ENCODE results near the gene CDC42EP3. TPM values are rescaled to one million over a fixed set of nuclear protein-coding genes. Genes with fewer than 3 reads are reported as not detected.

The CDC42EP3 gene
- total and polyA plus RNA-seq, 2 experiments from 2014 or later = 31.4 TPM

DNA sequence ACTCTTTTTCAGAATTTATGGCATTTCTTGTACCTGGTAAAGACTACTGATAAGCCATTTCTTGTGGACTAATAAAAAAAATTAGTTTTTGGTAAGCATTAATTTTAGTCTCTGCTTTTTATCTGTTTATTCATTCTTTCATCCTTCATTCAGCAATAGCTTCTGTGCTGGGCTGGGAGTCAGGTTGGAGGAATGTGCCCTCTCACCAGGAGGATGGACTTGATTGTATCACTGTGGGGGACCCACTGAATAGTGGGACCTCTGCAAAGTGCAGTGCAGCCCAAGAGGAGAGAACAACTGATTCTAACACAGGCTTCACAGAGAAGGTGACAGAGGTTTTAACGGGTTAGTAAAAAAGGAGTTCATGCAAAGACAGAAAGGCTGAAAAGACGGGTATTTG, 39.1 kb downstream of the CDC42EP3 start:
- ATAC-seq (no peak; the same call in 2 of the 3 replicates), DNase-seq (ENCODE audit: low spot score) (no peak)
- Mint-ChIP-seq H3K4me1 (peaks cover 14% of the 10 kb centered on the region), H3K36me3 (ENCODE audit: low read depth) (no peaks in the 10 kb centered on the region; the same call in 2 of the 3 replicates), H3K27me3 (ENCODE audit: insufficient read depth, low read depth, poor library complexity) (no peaks in the 10 kb centered on the region), H3K27ac (no peak overlapping the region), H3K4me3 (no peak overlapping the region), H3K9me3 (no peaks in the 10 kb centered on the region)
- no peak overlapping the region for H2AFZ ChIP-seq
- no peaks in the 10 kb centered on the region for H3K4me1 ChIP-seq (ENCODE audit: insufficient read depth)
- no peaks in the 10 kb centered on the region; the same call in 1 of the 2 replicates for H3K9me2 ChIP-seq (ENCODE audit: insufficient read depth)
- no peaks in the 10 kb centered on the region for H4K20me1 ChIP-seq (replicated peaks; ENCODE audit: insufficient read depth)
- no peaks in the 10 kb centered on the region for H3K36me3 ChIP-seq (ENCODE audit: insufficient read depth)
- no peak for TF ChIP-seq ZNF331 (CRISPR knock-in tag; IDR thresholded peaks at IDR 0.05; ENCODE audit: low read depth)
- no peak for TF ChIP-seq CTCF (conservative IDR thresholded peaks at IDR 0.05; ENCODE audit: low read depth in 2 of 2)
- no peak for TF ChIP-seq NANOG (IDR thresholded peaks at IDR 0.05; ENCODE audit: borderline replicate concordance)
- TF ChIP-seq EZH2 (IDR thresholded peaks at IDR 0.05; ENCODE audit: low read depth, unreplicated experiment) = no peak
- TF ChIP-seq, protein P1, sequence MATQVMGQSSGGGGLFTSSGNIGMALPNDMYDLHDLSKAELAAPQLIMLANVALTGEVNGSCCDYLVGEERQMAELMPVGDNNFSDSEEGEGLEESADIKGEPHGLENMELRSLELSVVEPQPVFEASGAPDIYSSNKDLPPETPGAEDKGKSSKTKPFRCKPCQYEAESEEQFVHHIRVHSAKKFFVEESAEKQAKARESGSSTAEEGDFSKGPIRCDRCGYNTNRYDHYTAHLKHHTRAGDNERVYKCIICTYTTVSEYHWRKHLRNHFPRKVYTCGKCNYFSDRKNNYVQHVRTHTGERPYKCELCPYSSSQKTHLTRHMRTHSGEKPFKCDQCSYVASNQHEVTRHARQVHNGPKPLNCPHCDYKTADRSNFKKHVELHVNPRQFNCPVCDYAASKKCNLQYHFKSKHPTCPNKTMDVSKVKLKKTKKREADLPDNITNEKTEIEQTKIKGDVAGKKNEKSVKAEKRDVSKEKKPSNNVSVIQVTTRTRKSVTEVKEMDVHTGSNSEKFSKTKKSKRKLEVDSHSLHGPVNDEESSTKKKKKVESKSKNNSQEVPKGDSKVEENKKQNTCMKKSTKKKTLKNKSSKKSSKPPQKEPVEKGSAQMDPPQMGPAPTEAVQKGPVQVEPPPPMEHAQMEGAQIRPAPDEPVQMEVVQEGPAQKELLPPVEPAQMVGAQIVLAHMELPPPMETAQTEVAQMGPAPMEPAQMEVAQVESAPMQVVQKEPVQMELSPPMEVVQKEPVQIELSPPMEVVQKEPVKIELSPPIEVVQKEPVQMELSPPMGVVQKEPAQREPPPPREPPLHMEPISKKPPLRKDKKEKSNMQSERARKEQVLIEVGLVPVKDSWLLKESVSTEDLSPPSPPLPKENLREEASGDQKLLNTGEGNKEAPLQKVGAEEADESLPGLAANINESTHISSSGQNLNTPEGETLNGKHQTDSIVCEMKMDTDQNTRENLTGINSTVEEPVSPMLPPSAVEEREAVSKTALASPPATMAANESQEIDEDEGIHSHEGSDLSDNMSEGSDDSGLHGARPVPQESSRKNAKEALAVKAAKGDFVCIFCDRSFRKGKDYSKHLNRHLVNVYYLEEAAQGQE (IDR thresholded peaks at IDR 0.05; ENCODE audit: unreplicated experiment) = no peak
- no peak for TF ChIP-seq POLR2AphosphoS5 (IDR thresholded peaks at IDR 0.05; ENCODE audit: low read depth)
- TF ChIP-seq ZNF462 (CRISPR knock-in tag; IDR thresholded peaks at IDR 0.05) = no peak
- TF ChIP-seq STAT1 (IDR thresholded peaks at IDR 0.05; ENCODE audit: unreplicated experiment) = no peak
- no peak for TF ChIP-seq EZH2phosphoT487 (IDR thresholded peaks at IDR 0.05; ENCODE audit: unreplicated experiment)
- TF ChIP-seq, protein P2, sequence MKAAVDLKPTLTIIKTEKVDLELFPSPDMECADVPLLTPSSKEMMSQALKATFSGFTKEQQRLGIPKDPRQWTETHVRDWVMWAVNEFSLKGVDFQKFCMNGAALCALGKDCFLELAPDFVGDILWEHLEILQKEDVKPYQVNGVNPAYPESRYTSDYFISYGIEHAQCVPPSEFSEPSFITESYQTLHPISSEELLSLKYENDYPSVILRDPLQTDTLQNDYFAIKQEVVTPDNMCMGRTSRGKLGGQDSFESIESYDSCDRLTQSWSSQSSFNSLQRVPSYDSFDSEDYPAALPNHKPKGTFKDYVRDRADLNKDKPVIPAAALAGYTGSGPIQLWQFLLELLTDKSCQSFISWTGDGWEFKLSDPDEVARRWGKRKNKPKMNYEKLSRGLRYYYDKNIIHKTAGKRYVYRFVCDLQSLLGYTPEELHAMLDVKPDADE (IDR thresholded peaks at IDR 0.05) = no peak
- TF ChIP-seq ZNF114 (CRISPR knock-in tag; IDR thresholded peaks at IDR 0.05) = no peak
- TF ChIP-seq JUNB (IDR thresholded peaks at IDR 0.05; ENCODE audit: unreplicated experiment) = no peak
- TF ChIP-seq CREB1 (CRISPR knock-in tag; IDR thresholded peaks at IDR 0.05; ENCODE audit: low read depth) = no peak
- H3K79me2 ChIP-seq (replicated peaks; ENCODE audit: insufficient read depth) = no peaks in the 10 kb centered on the region
- no peaks in the 10 kb centered on the region for H3K27me3 ChIP-seq (ENCODE audit: insufficient read depth)
- no peak overlapping the region for H3K27ac ChIP-seq (ENCODE audit: low read depth)
- no peak overlapping the region for H3K4me2 ChIP-seq
- H3K4me3 ChIP-seq = no peak overlapping the region
- no peaks in the 10 kb centered on the region for H3F3A ChIP-seq (replicated peaks; ENCODE audit: low read depth)
